Brain microvascular endothelial cell (primary cell): ENCODE data around the gene CRYBB1.

ENCODE experiments used
- DNase-seq: peaks from one replicate; pipeline ENCODE4 v3.0.0-alpha.2; 2020
- H3K27ac ChIP-seq: fragments of 250-450 bp; sonication (Bioruptor Pico); 2 replicates; pipeline ENCODE4 v1.5.1; 2020; ENCODE audit warnings: mild to moderate bottlenecking, moderate library complexity
- H3K27me3 ChIP-seq: fragments of 250-450 bp; sonication (Bioruptor Pico); replicated peaks from 2 replicates; pipeline ENCODE4 v1.5.1; 2020; ENCODE audit warnings: mild to moderate bottlenecking
- H3K36me3 ChIP-seq: fragments of 250-450 bp; sonication (Bioruptor Pico); replicated peaks from 2 replicates; pipeline ENCODE4 v1.5.1; 2020; ENCODE audit warnings: mild to moderate bottlenecking
- H3K4me3 ChIP-seq: 2 replicates; pipeline ENCODE4 v1.5.1; 2011; ENCODE audit warnings: low read depth, mild to moderate bottlenecking, control low read depth, low read length, moderate library complexity
- in situ Hi-C: cut with HindIII; loops from 2 replicates; pipeline ENCODE4 v1.10.0; 2017; ENCODE audit warnings: low sequenced_read_pairs, low pct_ligation_motif_present
- TF ChIP-seq, protein P1 (sequence below): IDR thresholded peaks from 2 replicates; pipeline ENCODE4 v1.5.1; 2011; ENCODE audit warnings: low read depth, mild to moderate bottlenecking, moderate library complexity, low read length, control low read depth, inconsistent platforms; ENCODE audit errors: missing control alignments

CRYBB1 gene

DNA sequence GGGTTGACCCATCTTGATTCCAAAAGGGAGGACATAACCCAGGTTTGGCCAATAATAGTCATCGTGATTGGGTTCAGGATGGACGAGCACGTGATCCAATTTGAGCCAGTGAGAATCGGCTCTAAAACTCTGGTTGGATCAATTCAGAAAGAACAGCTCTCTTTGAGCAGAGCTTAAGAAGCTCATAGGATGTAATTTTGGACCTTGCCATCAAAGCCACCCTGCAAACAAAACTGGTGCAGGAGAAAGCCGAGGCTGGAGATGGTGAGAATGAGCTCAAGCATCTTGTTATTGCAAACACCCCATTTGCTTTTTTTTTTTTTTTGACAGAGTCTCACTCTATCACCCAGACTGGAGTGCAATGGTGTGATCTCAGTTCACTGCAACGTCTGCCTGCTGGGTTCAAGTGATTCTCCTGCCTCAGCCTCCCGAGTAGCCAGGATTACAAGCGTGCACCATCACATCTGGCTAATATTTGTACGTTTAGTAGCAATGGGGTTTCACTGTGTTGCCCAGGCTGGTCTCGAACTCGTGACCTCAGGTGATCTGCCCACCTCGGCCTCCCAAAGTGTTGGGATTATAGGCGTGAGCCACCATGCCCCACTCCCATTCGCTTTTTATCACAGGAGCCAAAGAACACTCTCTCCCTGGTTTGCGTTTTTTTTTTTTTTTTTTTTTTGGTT is 25.7 kb upstream of the CRYBB1 start:
- Histone ChIP-seq H3K4me3 (no peak overlapping the region), H3K27ac (no peak overlapping the region), H3K27me3 (peaks cover 10% of the 10 kb centered on the region), H3K36me3 (no peaks in the 10 kb centered on the region)
- in situ Hi-C loops, result no loop called here
- DNase-seq, result no peak
- TF ChIP-seq, protein P1, sequence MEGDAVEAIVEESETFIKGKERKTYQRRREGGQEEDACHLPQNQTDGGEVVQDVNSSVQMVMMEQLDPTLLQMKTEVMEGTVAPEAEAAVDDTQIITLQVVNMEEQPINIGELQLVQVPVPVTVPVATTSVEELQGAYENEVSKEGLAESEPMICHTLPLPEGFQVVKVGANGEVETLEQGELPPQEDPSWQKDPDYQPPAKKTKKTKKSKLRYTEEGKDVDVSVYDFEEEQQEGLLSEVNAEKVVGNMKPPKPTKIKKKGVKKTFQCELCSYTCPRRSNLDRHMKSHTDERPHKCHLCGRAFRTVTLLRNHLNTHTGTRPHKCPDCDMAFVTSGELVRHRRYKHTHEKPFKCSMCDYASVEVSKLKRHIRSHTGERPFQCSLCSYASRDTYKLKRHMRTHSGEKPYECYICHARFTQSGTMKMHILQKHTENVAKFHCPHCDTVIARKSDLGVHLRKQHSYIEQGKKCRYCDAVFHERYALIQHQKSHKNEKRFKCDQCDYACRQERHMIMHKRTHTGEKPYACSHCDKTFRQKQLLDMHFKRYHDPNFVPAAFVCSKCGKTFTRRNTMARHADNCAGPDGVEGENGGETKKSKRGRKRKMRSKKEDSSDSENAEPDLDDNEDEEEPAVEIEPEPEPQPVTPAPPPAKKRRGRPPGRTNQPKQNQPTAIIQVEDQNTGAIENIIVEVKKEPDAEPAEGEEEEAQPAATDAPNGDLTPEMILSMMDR, result no peak

DNA sequence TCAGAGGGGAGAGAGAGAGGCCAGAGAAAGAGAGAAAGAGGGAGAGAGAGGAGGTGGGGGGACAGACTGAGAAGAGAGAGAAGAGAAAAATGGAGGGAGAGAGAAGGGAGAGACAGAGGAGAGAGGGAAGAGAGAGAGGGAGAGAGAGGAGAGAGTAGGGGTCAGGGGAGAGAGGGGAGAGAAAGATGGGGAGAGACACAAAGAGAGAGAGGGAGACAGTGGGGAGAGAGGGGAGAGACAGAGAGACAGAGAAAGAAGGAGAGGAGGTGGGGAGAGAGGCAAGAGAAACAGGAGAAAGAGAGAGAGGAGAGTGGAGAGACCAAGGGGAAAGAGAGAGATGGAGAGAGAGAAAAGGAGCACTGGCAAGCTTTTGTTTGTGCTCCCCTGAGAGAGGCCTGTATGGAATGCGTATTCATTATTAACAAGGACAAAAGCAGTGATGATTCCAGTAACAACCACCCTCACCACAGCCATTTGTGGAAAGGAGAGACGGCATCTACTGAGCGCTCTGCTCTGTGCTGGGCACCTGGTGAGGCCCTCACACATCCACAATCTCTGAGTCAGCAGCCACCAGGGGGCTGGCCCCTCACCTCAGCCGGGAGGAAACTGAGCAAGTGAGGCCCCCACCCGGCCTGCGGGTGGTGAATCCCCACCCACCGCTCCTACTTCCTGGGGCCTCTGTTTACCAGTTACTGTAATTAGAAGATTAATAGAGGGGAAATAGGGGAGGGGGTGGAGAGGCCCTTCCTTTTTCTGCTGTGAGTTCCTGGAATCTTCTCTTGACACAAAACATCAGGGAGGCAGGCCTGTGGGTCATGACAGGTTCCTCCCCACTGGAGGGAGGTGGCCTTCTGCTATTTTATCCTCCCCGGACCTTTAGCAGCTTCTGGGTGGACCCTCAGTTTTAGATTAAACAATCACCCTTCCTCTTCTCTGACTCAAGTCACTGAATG is 24.9 kb upstream of the CRYBB1 start:
- TF ChIP-seq, protein P1, result peak; percentile 36
- no peaks in the 10 kb centered on the region for H3K36me3 ChIP-seq
- peaks cover 4% of the 10 kb centered on the region for H3K27me3 ChIP-seq
- in situ Hi-C loops, result no loop called here
- DNase-seq, result no peak
- no peak overlapping the region for H3K27ac ChIP-seq
- H3K4me3 ChIP-seq, result no peak overlapping the region

DNA sequence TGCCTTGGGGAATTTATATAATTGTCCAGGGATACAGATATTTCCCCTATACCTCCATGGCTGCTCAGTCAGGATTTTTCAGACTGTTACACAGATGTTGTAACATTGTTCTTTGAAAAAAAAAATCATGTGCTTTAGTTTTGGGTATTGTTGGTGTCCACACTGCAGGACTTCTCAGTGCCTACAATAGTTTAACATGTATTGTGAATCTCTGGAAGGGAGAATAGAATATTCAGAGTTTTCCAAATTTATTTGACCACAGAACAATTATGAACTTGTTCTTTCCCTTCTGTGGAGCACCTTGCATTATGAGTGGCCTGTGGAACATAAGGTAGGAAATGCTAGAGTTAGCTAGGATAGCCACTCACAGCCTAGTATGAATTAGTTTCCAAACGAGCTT is 18.5 kb upstream of the CRYBB1 start:
- DNase-seq, result no peak
- Histone ChIP-seq H3K27ac (no peak overlapping the region), H3K36me3 (no peaks in the 10 kb centered on the region), H3K4me3 (no peak overlapping the region), H3K27me3 (no peaks in the 10 kb centered on the region)
- TF ChIP-seq, protein P1, result no peak
- in situ Hi-C loops, result no loop called here

- H3K36me3 ChIP-seq, result no peaks in the 10 kb centered on the region
- no peak overlapping the region for H3K27ac ChIP-seq
- H3K4me3 ChIP-seq, result no peak overlapping the region
- TF ChIP-seq, protein P1, result no peak
- DNase-seq, result no peak
- no peaks in the 10 kb centered on the region for H3K27me3 ChIP-seq
- in situ Hi-C loops, result no loop called here
Measured at GRCh38 chr22:26635117-26635516, 17.3 kb upstream of the CRYBB1 start.

GRCh38 chr22:26634189-26634588 is 16.4 kb upstream of the CRYBB1 start:
- DNase-seq, result no peak
- no peak overlapping the region for H3K4me3 ChIP-seq
- H3K36me3 ChIP-seq, result no peaks in the 10 kb centered on the region
- in situ Hi-C loops, result no loop called here
- no peak overlapping the region for H3K27ac ChIP-seq
- no peaks in the 10 kb centered on the region for H3K27me3 ChIP-seq
- TF ChIP-seq, protein P1, result no peak
